H1 (cell line): Measurements from ENCODE around the gene NLRP3. TPM values are rescaled to one million over a fixed set of nuclear protein-coding genes. Genes with fewer than 3 reads are reported as not detected.

Source experiments
- CTCF ChIA-PET: fragments of 300-600 bp; sonication (Branson Sonifier 250); formaldehyde crosslinking; loops from one replicate; lab custom pipeline; 2021; ENCODE audit not compliant: partially characterized antibody; lab: Charles Lee
- POLR2A ChIA-PET: fragments of 300-600 bp; sonication (Branson Sonifier 250); formaldehyde crosslinking; loops from one replicate; lab custom pipeline; 2021; ENCODE audit warnings: inconsistent platforms; ENCODE audit not compliant: partially characterized antibody; lab: Charles Lee
- DNase-seq, 2 experiments: peaks; one replicate each; pipeline versions ENCODE4 v3.0.0 to v3.0.0-alpha.2; 2010 to 2022; ENCODE audit warnings: low spot score in 2 of 2, low read depth in 1 of 2, mixed read lengths in 1 of 2
- FAIRE-seq: peaks from 2 replicates; lab custom pipeline; 2011; peaks lifted over from hg19 to GRCh38; lab: Jason Lieb, UNC
- H2AFZ ChIP-seq: 2 replicates; pipeline ENCODE4 v1.8.1; 2012; ENCODE audit warnings: low read length, inconsistent platforms
- H2AK5ac ChIP-seq: 2 replicates; pipeline ENCODE4 v1.6.1; 2013; ENCODE audit warnings: low read depth, low read length
- H2BK120ac ChIP-seq: replicated peaks from 2 replicates; pipeline ENCODE3; 2013; ENCODE audit warnings: low read depth, low read length, inconsistent platforms
- H2BK12ac ChIP-seq: 2 replicates; pipeline ENCODE4 v1.6.1; 2013; ENCODE audit warnings: low read depth, low read length
- H2BK15ac ChIP-seq: 2 replicates; pipeline ENCODE4 v1.6.1; 2013; ENCODE audit warnings: low read length
- H2BK20ac ChIP-seq: 2 replicates; pipeline ENCODE4 v1.6.1; 2013; ENCODE audit warnings: low read length
- H2BK5ac ChIP-seq: 2 replicates; pipeline ENCODE4 v1.6.1; 2013; ENCODE audit warnings: low read depth, low read length
- H3K14ac ChIP-seq: 2 replicates; pipeline ENCODE4 v1.6.1; 2013; ENCODE audit warnings: inconsistent platforms; ENCODE audit not compliant: insufficient read length
- H3K18ac ChIP-seq: 2 replicates; pipeline ENCODE4 v1.6.1; 2013; ENCODE audit warnings: low read length; ENCODE audit errors: extremely low read depth
- H3K23ac ChIP-seq: 2 replicates; pipeline ENCODE4 v1.6.1; 2013; ENCODE audit warnings: inconsistent platforms; ENCODE audit not compliant: insufficient read length
- H3K23me2 ChIP-seq: 2 replicates; pipeline ENCODE4 v1.6.1; 2013; ENCODE audit warnings: low read depth, low read length
- H3K27ac ChIP-seq: 2 replicates; pipeline ENCODE4 v1.6.1; 2011; ENCODE audit warnings: low read depth, low read length, inconsistent platforms
- H3K27me3 ChIP-seq, 4 experiments: replicated peaks in 1 of 4; 1 replicate in 1 of 4; 2 replicates in 3 of 4; pipeline versions ENCODE4 v1.6.1 to v1.8.1; 2011 to 2013; ENCODE audit warnings: low read length in 3 of 4, mild to moderate bottlenecking in 3 of 4, inconsistent platforms in 2 of 4, mixed read lengths in 2 of 4, moderate library complexity in 1 of 4; ENCODE audit not compliant: control insufficient read depth in 3 of 4, insufficient read depth in 3 of 4; ENCODE audit errors: extremely low read depth in 1 of 4
- H3K36me3 ChIP-seq, 4 experiments: 2 replicates each; pipeline versions ENCODE4 v1.6.1 to v1.8.1; 2011 to 2013; ENCODE audit warnings: mild to moderate bottlenecking in 4 of 4, low read length in 3 of 4, moderate library complexity in 2 of 4, control low read depth in 1 of 4, inconsistent platforms in 1 of 4; ENCODE audit not compliant: insufficient read depth in 4 of 4, control insufficient read depth in 2 of 4
- H3K4ac ChIP-seq: replicated peaks from 2 replicates; pipeline ENCODE3; 2013; ENCODE audit warnings: low read length, low read depth, mixed read lengths, inconsistent platforms; ENCODE audit not compliant: insufficient read length
- H3K4me1 ChIP-seq, 4 experiments: replicated peaks in 1 of 4; 1 replicate in 1 of 4; 2 replicates in 3 of 4; pipeline versions ENCODE4 v1.6.1 to v1.8.1; 2011 to 2013; ENCODE audit warnings: low read length in 3 of 4, inconsistent platforms in 2 of 4, mixed read lengths in 1 of 4; ENCODE audit not compliant: insufficient read depth in 4 of 4, control insufficient read depth in 3 of 4
- H3K4me2 ChIP-seq, 2 experiments: 2 replicates each; pipeline versions ENCODE4 v1.6.1 to v1.8.1; 2011 to 2013; ENCODE audit warnings: low read depth in 2 of 2, low read length in 2 of 2, control low read depth in 1 of 2, inconsistent platforms in 1 of 2, mild to moderate bottlenecking in 1 of 2; ENCODE audit not compliant: insufficient read depth in 1 of 2
- H3K4me3 ChIP-seq, 4 experiments: fragments of 200-600, 300-600 bp in 1 of 4; sonication (generic), shearing (Covaris generic), sonication (Bioruptor Twin) in 1 of 4; 2 replicates each; pipeline versions ENCODE4 v1.5.1 to v1.8.1; 2011 to 2016; ENCODE audit warnings: low read length in 4 of 4, low read depth in 3 of 4, control low read depth in 2 of 4, inconsistent platforms in 2 of 4, mild to moderate bottlenecking in 2 of 4, mixed read lengths in 1 of 4, moderate library complexity in 1 of 4; ENCODE audit not compliant: insufficient read depth in 2 of 4; ENCODE audit errors: extremely low read depth in 1 of 4
- H3K56ac ChIP-seq: replicated peaks from 2 replicates; pipeline ENCODE3; 2013; ENCODE audit warnings: low read depth, mild to moderate bottlenecking, mixed read lengths, low read length, inconsistent platforms; ENCODE audit not compliant: insufficient read length
- H3K79me1 ChIP-seq: 2 replicates; pipeline ENCODE4 v1.6.1; 2013; ENCODE audit warnings: low read depth, low read length, control low read depth
- H3K79me2 ChIP-seq, 2 experiments: 2 replicates each; pipeline versions ENCODE4 v1.6.1 to v1.8.1; 2012 to 2013; ENCODE audit warnings: low read length in 2 of 2, mild to moderate bottlenecking in 2 of 2, inconsistent platforms in 1 of 2; ENCODE audit not compliant: insufficient read depth in 2 of 2, control insufficient read depth in 1 of 2
- H3K9ac ChIP-seq, 4 experiments: replicated peaks in 1 of 4; 1 replicate in 1 of 4; 2 replicates in 3 of 4; pipeline versions ENCODE4 v1.6.1 to v1.8.1; 2011 to 2013; ENCODE audit warnings: low read depth in 3 of 4, low read length in 3 of 4, control low read depth in 2 of 4, mild to moderate bottlenecking in 2 of 4, moderate library complexity in 2 of 4, inconsistent platforms in 1 of 4; ENCODE audit errors: extremely low read depth in 1 of 4
- H3K9me3 ChIP-seq, 2 experiments: 2 replicates each; pipeline versions ENCODE4 v1.6.1 to v1.8.1; 2012 to 2013; ENCODE audit warnings: mild to moderate bottlenecking in 2 of 2, moderate library complexity in 2 of 2, control low read depth in 1 of 2, inconsistent platforms in 1 of 2, low read depth in 1 of 2, low read length in 1 of 2, mixed read lengths in 1 of 2; ENCODE audit not compliant: insufficient read depth in 2 of 2
- H4K20me1 ChIP-seq, 2 experiments: replicated peaks in 1 of 2; 2 replicates each; pipeline versions ENCODE3 to v1.8.1; 2011 to 2013; ENCODE audit warnings: inconsistent platforms in 2 of 2, low read length in 2 of 2, mild to moderate bottlenecking in 1 of 2; ENCODE audit not compliant: insufficient read depth in 2 of 2, control insufficient read depth in 1 of 2
- H4K5ac ChIP-seq: 2 replicates; pipeline ENCODE4 v1.6.1; 2013; ENCODE audit warnings: low read length, low read depth, mixed read lengths, inconsistent platforms; ENCODE audit not compliant: insufficient read length
- H4K8ac ChIP-seq: 2 replicates; pipeline ENCODE4 v1.8.0; 2013; ENCODE audit warnings: mild to moderate bottlenecking, moderate library complexity, low read length, inconsistent platforms; ENCODE audit not compliant: insufficient read depth; ENCODE audit errors: extremely low read depth
- H4K91ac ChIP-seq: replicated peaks from 2 replicates; pipeline ENCODE3; 2013; ENCODE audit warnings: low read length, mixed read lengths, inconsistent platforms; ENCODE audit not compliant: insufficient read length
- BACH1 ChIP-seq: IDR thresholded peaks from 2 replicates; pipeline ENCODE4 v1.6.1; 2012; ENCODE audit warnings: low read length, improper control_type of control experiment
- KDM1A ChIP-seq: fragments of 200-600, 300-600 bp; sonication (generic); IDR thresholded peaks from 2 replicates; pipeline ENCODE4 v1.7.1; 2016; ENCODE audit warnings: mild to moderate bottlenecking, low read length, borderline replicate concordance
- RAD21 ChIP-seq, 2 experiments: IDR thresholded peaks in 1 of 2; conservative IDR thresholded peaks in 1 of 2; 2 replicates each; pipeline ENCODE4 v1.6.1; 2011; ENCODE audit warnings: low read depth in 2 of 2, low read length in 2 of 2, improper control_type of control experiment in 1 of 2, inconsistent platforms in 1 of 2, mild to moderate bottlenecking in 1 of 2, moderate library complexity in 1 of 2
- WGBS, 2 experiments: shearing (Covaris generic) in 1 of 2; methylation state at CpG; one replicate each; pipeline versions ENCODE4 v1.1.6 to v1.1.7; 2013 to 2015; ENCODE audit warnings: low lambda C conversion rate in 2 of 2, mixed read lengths in 2 of 2, inconsistent platforms in 1 of 2, low coverage in 1 of 2, missing lambda C conversion rate in 1 of 2; ENCODE audit not compliant: insufficient replicate concordance in 2 of 2, insufficient coverage in 1 of 2, insufficient read length in 1 of 2; ENCODE audit errors: extremely low coverage in 1 of 2, missing lambda C conversion rate in 1 of 2; 5-methylcytosine and 5-hydroxymethylcytosine counted together
- polyA plus RNA-seq, 7 experiments: library from polyadenylated mRNA; depleted of rRNA in 3 of 7; stranded (reverse) in 5 of 7; unstranded in 2 of 7; fragments of >200 nt in 5 of 7; fragments of 200-250 nt in 2 of 7; gene quantifications; 1 replicate in 5 of 7; 2 replicates in 1 of 7; 4 replicates in 1 of 7; pipeline versions ENCODE4 v1.2.1 to v1.2.3, GENCODE V29; 2011 to 2013; ENCODE audit warnings: missing spikeins in 2 of 7, mixed read lengths in 2 of 7
- total RNA-seq: library from RNA; stranded (reverse); fragmentation: NEBNext Ultra II Directional; extraction: Animal tissue kit (Norgen Biotek cat#: 25700); gene quantifications from 2 replicates; pipeline ENCODE4 v1.2.1, GENCODE V29; 2021
- TF ChIP-seq, protein P1 (sequence below), 3 experiments: IDR thresholded peaks; 1 replicate in 2 of 3; 2 replicates in 1 of 3; pipeline versions ENCODE4 v1.5.1 to v1.6.1; 2011; ENCODE audit warnings: low read length in 3 of 3, mild to moderate bottlenecking in 3 of 3, inconsistent platforms in 2 of 3, low read depth in 1 of 3, moderate library complexity in 1 of 3; ENCODE audit not compliant: insufficient read depth in 1 of 3; ENCODE audit errors: control extremely low read depth in 1 of 3

Gene NLRP3
- total and polyA plus RNA-seq, 2 of the 8 experiments (the other 6 are each of a cell fraction or from before 2014, with no cell fraction given) = 0.05 to 0.19 TPM

DNA sequence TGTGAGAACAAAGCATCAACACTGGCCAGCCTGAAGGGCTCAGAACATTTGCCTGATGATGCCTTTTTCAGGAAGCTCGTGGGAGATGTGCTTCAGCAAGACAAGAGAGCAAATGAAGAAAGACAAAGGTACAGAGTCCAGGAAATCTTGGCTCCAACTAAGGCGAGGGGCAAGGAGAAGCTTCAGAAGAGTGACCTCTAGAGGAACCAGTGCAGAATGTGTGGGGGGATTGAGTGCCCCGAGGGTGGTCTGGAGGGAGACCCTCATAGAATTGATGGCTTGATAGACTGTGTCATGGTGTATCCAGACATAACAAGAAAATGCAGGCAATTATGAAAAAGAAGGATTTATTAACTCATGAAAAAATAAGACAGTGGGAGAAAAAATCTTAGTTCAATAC, 15.3 kb upstream of the NLRP3 start:
- no peak overlapping the region for H3K4me3 ChIP-seq
- no peaks in the 10 kb centered on the region for H3K23me2 ChIP-seq
- H2BK12ac ChIP-seq = no peak overlapping the region
- H3K27ac ChIP-seq = no peak overlapping the region
- H3K23ac ChIP-seq = no peak overlapping the region
- no peak overlapping the region for H4K91ac ChIP-seq
- ChIA-PET POLR2A (no interaction called here), CTCF (interaction anchor here (0.7 to 4.6 kb wide), 5 partner anchors 12 to 53 kb away, joined by 3 to 43 read pairs (median 3); no protein-coding TSS in a partner anchor)
- no peak overlapping the region for H4K8ac ChIP-seq
- no peaks in the 10 kb centered on the region for H3K79me1 ChIP-seq
- H4K20me1 ChIP-seq = no peaks in the 10 kb centered on the region
- no peak overlapping the region for H2AFZ ChIP-seq
- TF ChIP-seq BACH1 (no peak), KDM1A (no peak), RAD21 (IDR thresholded peaks at IDR 0.05 in 1 of 2, conservative IDR thresholded peaks at IDR 0.05 in 1 of 2; ENCODE audit: low read depth in 2 of 2, low read length in 2 of 2) (peak; percentile 33 to 49; a peak in 3 of 4 replicates)
- TF ChIP-seq, protein P1, sequence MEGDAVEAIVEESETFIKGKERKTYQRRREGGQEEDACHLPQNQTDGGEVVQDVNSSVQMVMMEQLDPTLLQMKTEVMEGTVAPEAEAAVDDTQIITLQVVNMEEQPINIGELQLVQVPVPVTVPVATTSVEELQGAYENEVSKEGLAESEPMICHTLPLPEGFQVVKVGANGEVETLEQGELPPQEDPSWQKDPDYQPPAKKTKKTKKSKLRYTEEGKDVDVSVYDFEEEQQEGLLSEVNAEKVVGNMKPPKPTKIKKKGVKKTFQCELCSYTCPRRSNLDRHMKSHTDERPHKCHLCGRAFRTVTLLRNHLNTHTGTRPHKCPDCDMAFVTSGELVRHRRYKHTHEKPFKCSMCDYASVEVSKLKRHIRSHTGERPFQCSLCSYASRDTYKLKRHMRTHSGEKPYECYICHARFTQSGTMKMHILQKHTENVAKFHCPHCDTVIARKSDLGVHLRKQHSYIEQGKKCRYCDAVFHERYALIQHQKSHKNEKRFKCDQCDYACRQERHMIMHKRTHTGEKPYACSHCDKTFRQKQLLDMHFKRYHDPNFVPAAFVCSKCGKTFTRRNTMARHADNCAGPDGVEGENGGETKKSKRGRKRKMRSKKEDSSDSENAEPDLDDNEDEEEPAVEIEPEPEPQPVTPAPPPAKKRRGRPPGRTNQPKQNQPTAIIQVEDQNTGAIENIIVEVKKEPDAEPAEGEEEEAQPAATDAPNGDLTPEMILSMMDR (IDR thresholded peaks at IDR 0.05; ENCODE audit: control extremely low read depth in 1 of 3, insufficient read depth in 1 of 3, low read depth in 1 of 3, low read length in 3 of 3) = peak; percentile 35 to 58 (median 40); a peak in 3 of 4 replicates
- no peaks in the 10 kb centered on the region for H3K9me3 ChIP-seq
- no peak overlapping the region for H2BK120ac ChIP-seq
- no peak overlapping the region for H3K4me2 ChIP-seq
- no peak overlapping the region for H2BK5ac ChIP-seq
- no peak overlapping the region; a peak in 1 of 7 replicates for H3K9ac ChIP-seq
- no peak overlapping the region for H4K5ac ChIP-seq
- no peaks in the 10 kb centered on the region for H3K4me1 ChIP-seq
- H2BK15ac ChIP-seq = no peak overlapping the region
- H3K56ac ChIP-seq = no peak overlapping the region
- H3K18ac ChIP-seq = no peak overlapping the region
- DNase-seq (no peak), FAIRE-seq (peak; percentile 58)
- H3K36me3 ChIP-seq = no peaks in the 10 kb centered on the region
- H3K79me2 ChIP-seq = no peaks in the 10 kb centered on the region
- no peak overlapping the region for H3K4ac ChIP-seq
- H3K27me3 ChIP-seq = no peaks in the 10 kb centered on the region
- H2BK20ac ChIP-seq = no peak overlapping the region
- WGBS, 2 experiments = 70% methylated on average over 3 of the region's 3 CpGs; no CpG with 5 or more reads in 1 of the 2 experiments
- H3K14ac ChIP-seq = no peak overlapping the region
- no peak overlapping the region for H2AK5ac ChIP-seq
